IMR-90 (cell line): ENCODE measurements around the gene DUSP2.

ENCODE experiments used
- BHLHE40 ChIP-seq: fragments of 150-350 bp; IDR thresholded peaks from 2 replicates; pipeline ENCODE4 v1.6.1; 2016; ENCODE audit warnings: mild to moderate bottlenecking, low read depth, low read length
- POLR2A ChIP-seq: IDR thresholded peaks from 2 replicates; pipeline ENCODE4 v1.6.1; 2012; ENCODE audit warnings: mild to moderate bottlenecking, low read depth, low read length
- RFX5 ChIP-seq: IDR thresholded peaks from 2 replicates; pipeline ENCODE4 v1.8.0; 2012; ENCODE audit warnings: low read depth, mild to moderate bottlenecking, low read length, moderate library complexity
- SMC3 ChIP-seq: fragments of 150-350 bp; IDR thresholded peaks from 2 replicates; pipeline ENCODE4 v1.6.1; 2016; ENCODE audit warnings: low read depth, mild to moderate bottlenecking, antibody characterized with exemption, low read length, moderate library complexity
- USF2 ChIP-seq: fragments of 150-350 bp; IDR thresholded peaks from 2 replicates; pipeline ENCODE4 v1.6.1; 2017; ENCODE audit warnings: mild to moderate bottlenecking, antibody characterized with exemption, low read length, low read depth
- TF ChIP-seq, protein P1 (sequence below): conservative IDR thresholded peaks from 2 replicates; pipeline ENCODE4 v1.5.1; 2012; ENCODE audit warnings: mild to moderate bottlenecking, low read depth, low read length, improper control_type of control experiment

- TF ChIP-seq, protein P1, sequence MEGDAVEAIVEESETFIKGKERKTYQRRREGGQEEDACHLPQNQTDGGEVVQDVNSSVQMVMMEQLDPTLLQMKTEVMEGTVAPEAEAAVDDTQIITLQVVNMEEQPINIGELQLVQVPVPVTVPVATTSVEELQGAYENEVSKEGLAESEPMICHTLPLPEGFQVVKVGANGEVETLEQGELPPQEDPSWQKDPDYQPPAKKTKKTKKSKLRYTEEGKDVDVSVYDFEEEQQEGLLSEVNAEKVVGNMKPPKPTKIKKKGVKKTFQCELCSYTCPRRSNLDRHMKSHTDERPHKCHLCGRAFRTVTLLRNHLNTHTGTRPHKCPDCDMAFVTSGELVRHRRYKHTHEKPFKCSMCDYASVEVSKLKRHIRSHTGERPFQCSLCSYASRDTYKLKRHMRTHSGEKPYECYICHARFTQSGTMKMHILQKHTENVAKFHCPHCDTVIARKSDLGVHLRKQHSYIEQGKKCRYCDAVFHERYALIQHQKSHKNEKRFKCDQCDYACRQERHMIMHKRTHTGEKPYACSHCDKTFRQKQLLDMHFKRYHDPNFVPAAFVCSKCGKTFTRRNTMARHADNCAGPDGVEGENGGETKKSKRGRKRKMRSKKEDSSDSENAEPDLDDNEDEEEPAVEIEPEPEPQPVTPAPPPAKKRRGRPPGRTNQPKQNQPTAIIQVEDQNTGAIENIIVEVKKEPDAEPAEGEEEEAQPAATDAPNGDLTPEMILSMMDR = no peak
- no peak for TF ChIP-seq POLR2A
- no peak for TF ChIP-seq RFX5
- TF ChIP-seq USF2 = no peak
- no peak for TF ChIP-seq SMC3
- TF ChIP-seq BHLHE40 = no peak
Measured at GRCh38 chr2:96146881-96147592, 1.8 kb upstream of the DUSP2 start.
